NCI-H128 (cell line): ENCODE data around the gene CRIP1.

Source experiments
- DNase-seq: peaks from one replicate; lab custom pipeline; 2025; ENCODE audit not compliant: unreplicated experiment; lab: John Stamatoyannopoulos, UW

The CRIP1 gene

GRCh38 chr14:105450864-105451720, 35.6 kb upstream of the CRIP1 start:
- DNase-seq, result no peak

- DNase-seq, result no peak
Observed at GRCh38 chr14:105452963-105453362, 33.7 kb upstream of the CRIP1 start.

- no peak for DNase-seq
Observed at GRCh38 chr14:105453847-105454246, 32.8 kb upstream of the CRIP1 start.

- no peak for DNase-seq
Observed at GRCh38 chr14:105455086-105455640, 31.5 kb upstream of the CRIP1 start.

GRCh38 chr14:105455766-105456660, 30.7 kb upstream of the CRIP1 start:
- no peak for DNase-seq

GRCh38 chr14:105456736-105457617, 29.7 kb upstream of the CRIP1 start:
- no peak for DNase-seq

GRCh38 chr14:105458010-105458409, 28.7 kb upstream of the CRIP1 start:
- DNase-seq, result no peak

- no peak for DNase-seq
Observed at GRCh38 chr14:105458571-105458970, 28.1 kb upstream of the CRIP1 start.

GRCh38 chr14:105460116-105460515, 26.6 kb upstream of the CRIP1 start:
- no peak for DNase-seq

GRCh38 chr14:105460616-105461015, 26.1 kb upstream of the CRIP1 start:
- no peak for DNase-seq

- no peak for DNase-seq
Observed at GRCh38 chr14:105461903-105462302, 24.8 kb upstream of the CRIP1 start.

GRCh38 chr14:105464501-105464900, 22.2 kb upstream of the CRIP1 start:
- DNase-seq, result no peak

- no peak for DNase-seq
Observed at GRCh38 chr14:105465209-105466031, 21.3 kb upstream of the CRIP1 start.

- DNase-seq, result no peak
Observed at GRCh38 chr14:105466531-105467248, 20.0 kb upstream of the CRIP1 start.

- DNase-seq, result no peak
Observed at GRCh38 chr14:105467249-105467941, 19.3 kb upstream of the CRIP1 start.

- no peak for DNase-seq
Observed at GRCh38 chr14:105467942-105468471, 18.7 kb upstream of the CRIP1 start.

GRCh38 chr14:105468621-105469241, 18.0 kb upstream of the CRIP1 start:
- no peak for DNase-seq
